ENCODE results near the gene CCDC50. TPM values are rescaled to one million over a fixed set of nuclear protein-coding genes. Genes with fewer than 3 reads are reported as not detected.

The CCDC50 gene
- total RNA-seq, 4 donors from 2014 or later: 133 to 248 (median 194) TPM

- no peaks in the 10 kb centered on the region for H3K9me3 ChIP-seq
- H3K27ac ChIP-seq: no peak overlapping the region
- no peaks in the 10 kb centered on the region for H3K4me1 ChIP-seq
- TF ChIP-seq EP300 (IDR thresholded peaks at IDR 0.05) (no peak), POLR2AphosphoS5 (IDR thresholded peaks at IDR 0.05) (no peak)
- ATAC-seq: no peak
- H3K27me3 ChIP-seq: no peaks in the 10 kb centered on the region
- WGBS, 2 donors (ENCODE audit: low coverage in 1 of 2): 88 to 100% methylated on average over 3 of the region's 3 CpGs
- H3K4me3 ChIP-seq: no peak overlapping the region
- no peaks in the 10 kb centered on the region for H3K36me3 ChIP-seq
Measured at GRCh38 chr3:191444569-191444968, 115.4 kb downstream of the CCDC50 start.

Other genes starting within 250 kb of the CCDC50 start
- not detected for gene OSTN, start 130.2 kb upstream of the CCDC50 start, total RNA-seq
- under 1 TPM in 1 of 4 donors, not detected in 3; 0.20 TPM for gene UTS2B, start 1.1 kb downstream of the CCDC50 start, total RNA-seq
- gene PYDC2, start 131.8 kb downstream of the CCDC50 start, total RNA-seq: not detected